DOHH2 (cell line): ENCODE results near the gene GALNT17.

Experiments
- CTCF ChIP-seq: fragments of 200-600 bp; sonication (generic); IDR thresholded peaks from one replicate; pipeline ENCODE4 v1.5.1; 2014; ENCODE audit warnings: antibody characterized with exemption, mild to moderate bottlenecking, low read depth, low read length; ENCODE audit not compliant: poor library complexity, severe bottlenecking
- EZH2phosphoT487 ChIP-seq: fragments of 200-600 bp; sonication (generic); IDR thresholded peaks from 2 replicates; pipeline ENCODE4 v1.6.1; 2017; ENCODE audit warnings: borderline replicate concordance, mild to moderate bottlenecking, antibody characterized with exemption, low read length, moderate library complexity, mixed read lengths

DNA sequence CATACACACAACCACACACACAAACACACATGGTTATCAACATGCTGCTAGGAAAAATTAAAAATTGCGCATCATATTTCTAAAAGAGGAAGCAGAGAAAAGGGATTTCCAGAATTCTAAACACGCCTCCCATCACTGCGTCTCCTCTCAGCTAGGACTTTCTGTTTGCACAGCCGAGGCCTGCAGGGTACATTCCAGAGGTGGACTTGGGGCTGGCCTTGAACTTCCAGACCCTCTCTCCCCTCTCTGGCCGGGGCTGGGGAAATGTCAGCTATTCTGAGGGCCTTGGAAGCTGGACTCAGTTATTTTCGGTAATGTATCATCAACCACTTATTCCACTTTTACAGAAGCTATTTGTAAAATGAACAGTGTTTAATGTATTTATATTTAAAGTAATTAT lies 168.7 kb downstream of the GALNT17 start:
- TF ChIP-seq CTCF (no peak), EZH2phosphoT487 (no peak)
